DND-41 (cell line): ENCODE data around the gene DUSP1.

Experiments used
- CTCF ChIP-seq: IDR thresholded peaks from 2 replicates; pipeline ENCODE4 v1.5.1; 2012; ENCODE audit warnings: borderline replicate concordance, low read length, moderate library complexity, mild to moderate bottlenecking; ENCODE audit not compliant: poor library complexity, severe bottlenecking; ENCODE audit errors: extremely low read depth
- EZH2 ChIP-seq: IDR thresholded peaks from 3 replicates; pipeline ENCODE4 v1.6.1; 2012; ENCODE audit warnings: borderline replicate concordance, low read depth, mild to moderate bottlenecking, moderate library complexity, low read length, inconsistent platforms; ENCODE audit not compliant: severe bottlenecking

- TF ChIP-seq CTCF (no peak), EZH2 (no peak)
Measured at GRCh38 chr5:172741206-172741582, 29.8 kb downstream of the DUSP1 start.
